HG03064 (cell line): ENCODE measurements around the gene UQCC3.
"Not testable (repeated sequence)": the region's sequence is repeated elsewhere in the genome, so short reads cannot be mapped to it uniquely, and the experiment has no call there.

Experiments
- ATAC-seq: cut with Tn5 transposase; IDR thresholded peaks from one replicate; pipeline ENCODE4 v1.9.1; 2021; ENCODE audit warnings: low read depth; ENCODE audit not compliant: unreplicated experiment

UQCC3 gene

GRCh38 chr11:62665075-62665598 is 6.3 kb upstream of the UQCC3 start, which contains the start of the genes C11orf98 and CSKMT:
TSS of gene C11orf98 (minus strand) at chr11:62665210. CDS start at chr11:62665169, 41 bp downstream.
TSS of gene CSKMT (plus strand) at chr11:62665312. CDS start at chr11:62665880, 568 bp downstream.
- peak; percentile 74 for ATAC-seq

DNA sequence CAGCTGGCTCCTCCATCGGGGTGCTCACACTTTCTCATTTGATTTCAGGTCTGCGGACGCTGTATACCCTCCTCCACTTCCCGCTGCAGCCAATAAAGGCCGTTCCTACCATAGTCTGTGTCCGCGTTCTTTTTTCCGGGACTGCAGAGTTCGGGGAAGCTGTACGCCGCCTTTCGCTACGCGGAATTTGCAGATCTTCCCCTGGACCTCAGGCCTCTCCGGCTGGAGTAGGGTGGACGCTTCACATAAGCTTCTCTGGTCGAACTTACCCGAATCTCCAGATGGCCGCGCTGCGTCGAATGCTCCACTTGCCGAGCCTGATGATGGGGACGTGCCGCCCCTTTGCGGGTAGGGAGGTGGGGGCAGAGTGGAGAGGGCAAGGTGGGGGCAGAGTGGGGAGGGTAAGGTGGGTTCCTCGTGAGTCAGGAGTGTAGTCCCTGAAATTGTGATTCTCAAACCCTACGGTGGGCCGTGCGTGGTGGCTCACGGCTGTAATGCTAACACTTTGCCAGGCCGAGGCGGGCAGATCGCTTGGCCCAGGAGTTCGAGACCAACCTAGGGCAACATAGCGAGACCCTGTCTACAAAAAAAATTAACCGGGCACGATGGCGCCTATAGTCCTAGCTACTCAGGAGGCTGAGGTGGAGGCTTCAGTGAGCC is 5.7 kb upstream of the UQCC3 start:
- no peak for ATAC-seq

DNA sequence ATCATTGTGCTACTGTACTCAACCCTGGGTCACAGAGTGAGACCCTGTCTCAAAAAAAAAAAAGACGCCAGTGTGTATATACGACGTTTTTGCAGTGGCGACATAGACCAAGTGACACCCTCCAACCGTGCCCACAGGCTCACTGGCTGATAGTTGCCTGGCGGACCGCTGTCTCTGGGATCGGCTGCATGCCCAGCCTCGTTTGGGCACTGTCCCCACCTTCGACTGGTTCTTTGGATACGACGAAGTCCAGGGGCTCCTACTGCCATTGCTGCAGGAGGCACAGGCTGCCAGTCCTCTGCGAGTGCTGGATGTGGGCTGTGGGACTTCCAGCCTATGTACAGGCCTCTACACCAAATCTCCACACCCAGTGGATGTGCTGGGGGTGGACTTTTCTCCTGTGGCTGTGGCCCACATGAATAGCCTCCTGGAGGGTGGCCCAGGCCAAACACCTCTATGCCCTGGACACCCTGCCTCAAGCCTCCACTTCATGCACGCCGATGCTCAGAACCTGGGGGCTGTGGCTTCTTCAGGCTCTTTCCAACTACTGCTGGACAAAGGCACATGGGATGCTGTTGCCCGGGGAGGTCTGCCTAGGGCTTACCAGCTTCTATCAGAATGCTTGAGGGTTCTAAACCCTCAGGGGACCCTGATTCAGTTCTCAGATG is 5.1 kb upstream of the UQCC3 start:
- no peak for ATAC-seq

GRCh38 chr11:62667460-62667859 is 4.0 kb upstream of the UQCC3 start:
- no peak for ATAC-seq

DNA sequence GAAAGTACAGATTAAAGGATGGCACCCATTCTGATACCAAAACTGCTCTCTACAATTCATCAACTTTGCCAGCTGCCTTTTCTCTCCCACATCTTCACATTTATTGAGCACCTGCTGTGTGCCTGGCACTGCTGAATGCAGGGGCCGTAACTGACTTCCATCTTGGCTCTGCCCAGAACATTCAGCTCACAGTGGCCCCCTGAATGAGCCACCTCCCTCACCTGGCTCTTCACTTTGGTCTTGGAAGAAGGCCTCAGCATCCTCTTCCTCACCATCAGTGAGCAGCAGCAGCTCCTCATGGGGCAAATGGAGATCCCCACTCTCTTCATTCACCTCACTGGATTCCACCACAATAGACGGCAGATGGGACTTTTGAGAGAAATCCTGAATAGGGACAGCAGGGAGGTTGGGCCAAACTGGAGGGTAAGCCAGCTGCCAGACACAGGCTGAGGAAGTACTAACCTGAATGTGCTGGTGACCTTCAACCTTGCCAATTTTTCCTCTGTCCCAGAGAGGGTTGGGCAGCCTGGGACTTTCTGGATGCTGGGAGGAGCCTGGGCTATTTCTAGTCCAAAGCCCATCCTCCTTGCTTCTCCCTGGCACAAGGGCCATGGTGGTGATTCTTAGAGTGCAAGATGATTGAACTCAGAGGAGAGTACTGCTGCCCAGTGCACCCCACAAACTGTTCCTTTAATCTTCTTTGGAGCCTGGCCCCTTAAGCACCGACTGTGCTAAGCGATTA is 1.9 kb upstream of the UQCC3 start:
- no peak for ATAC-seq

DNA sequence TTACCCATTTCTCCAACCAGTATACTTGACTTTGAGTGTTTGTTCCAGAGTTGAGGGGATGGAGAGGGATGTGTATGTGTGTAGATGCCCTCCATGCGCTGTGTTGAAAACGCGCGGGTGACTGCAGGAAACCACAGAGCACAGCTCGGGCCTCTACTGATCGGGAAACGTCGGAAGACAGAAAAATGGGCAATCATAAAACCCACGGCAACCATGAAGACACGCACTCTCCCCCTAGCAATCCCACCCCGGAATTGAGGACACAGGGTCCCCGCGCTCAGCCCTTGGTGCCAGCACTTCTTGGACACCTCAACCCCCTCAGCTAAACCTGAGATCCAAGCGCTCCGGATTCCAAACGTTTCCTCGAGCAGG is 251 bp upstream of the UQCC3 start:
- ATAC-seq = no peak

- no peak for ATAC-seq
These were observed 1.7 kb downstream of the UQCC3 start for GRCh38 chr11:62673196-62673525.

GRCh38 chr11:62675415-62675814 is 3.9 kb downstream of the UQCC3 start:
- not testable (repeated sequence) for ATAC-seq

DNA sequence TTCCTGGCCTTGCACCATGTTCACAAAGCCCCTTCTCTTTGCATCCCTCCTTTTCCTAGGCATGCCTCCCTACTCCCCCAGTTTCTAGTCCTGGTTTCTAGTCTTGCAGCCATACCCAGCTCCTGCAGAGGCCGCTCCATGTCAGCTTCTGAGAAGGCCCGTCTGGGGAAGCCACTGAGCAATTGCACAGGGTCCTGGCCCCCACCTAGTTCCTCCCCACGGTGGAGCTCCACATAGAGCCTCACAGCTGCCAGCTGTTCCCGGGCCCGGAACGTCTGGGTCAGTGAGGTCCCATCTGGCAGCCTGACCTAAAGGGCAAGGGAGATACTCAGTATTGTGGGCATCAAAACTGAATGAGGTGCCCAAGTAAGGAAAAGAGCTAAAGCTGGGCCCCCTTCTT is 5.2 kb downstream of the UQCC3 start:
- no peak for ATAC-seq

DNA sequence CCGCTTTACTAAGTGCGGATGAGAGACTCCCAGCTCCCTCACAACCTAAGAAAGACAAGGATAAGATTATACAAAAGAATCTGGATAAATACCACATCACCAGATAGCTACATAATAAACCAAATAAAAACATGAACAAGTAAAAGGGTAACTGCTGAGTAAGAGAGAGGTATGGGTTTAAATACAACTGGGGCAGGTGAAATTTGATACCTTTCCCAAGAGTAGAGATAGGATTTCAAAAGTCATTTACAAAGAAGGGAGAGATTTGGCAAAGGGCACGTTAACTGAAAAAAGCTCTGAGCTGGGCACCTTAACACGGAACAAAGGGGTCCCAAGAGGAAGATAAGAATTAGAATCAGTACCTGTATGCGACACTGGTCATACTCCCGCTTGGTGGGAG is 5.7 kb downstream of the UQCC3 start:
- ATAC-seq = no peak

DNA sequence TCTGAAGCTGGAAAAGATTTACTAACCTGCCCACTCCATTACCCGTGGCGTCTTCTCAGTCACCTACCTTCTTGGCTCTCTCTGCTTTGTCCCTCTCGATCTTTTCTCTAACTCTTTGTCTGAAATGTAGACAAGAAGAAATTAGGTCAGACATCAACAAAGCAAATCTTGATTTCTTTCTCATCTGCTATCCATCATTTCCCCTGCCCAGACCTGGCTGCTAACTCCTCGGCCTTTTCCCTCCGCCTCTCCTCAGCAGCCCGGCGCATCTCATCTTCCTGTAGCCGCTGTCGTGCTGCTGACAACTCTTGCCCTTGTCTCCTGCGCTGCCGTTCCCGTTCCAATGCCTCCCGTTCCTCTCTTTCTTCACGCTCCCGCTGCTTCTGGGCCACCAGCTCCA is 6.2 kb downstream of the UQCC3 start:
- ATAC-seq = no peak

GRCh38 chr11:62678433-62678769 is 6.9 kb downstream of the UQCC3 start:
- ATAC-seq = no peak

- peak; percentile 50 for ATAC-seq
These were observed 7.6 kb downstream of the UQCC3 start, which contains the start of gene UBXN1 for GRCh38 chr11:62678770-62679696. TSS of gene UBXN1 (minus strand) at chr11:62679073. CDS start at chr11:62678923, 150 bp downstream.

GRCh38 chr11:62680825-62681240 is 9.4 kb downstream of the UQCC3 start:
- ATAC-seq = no peak

DNA sequence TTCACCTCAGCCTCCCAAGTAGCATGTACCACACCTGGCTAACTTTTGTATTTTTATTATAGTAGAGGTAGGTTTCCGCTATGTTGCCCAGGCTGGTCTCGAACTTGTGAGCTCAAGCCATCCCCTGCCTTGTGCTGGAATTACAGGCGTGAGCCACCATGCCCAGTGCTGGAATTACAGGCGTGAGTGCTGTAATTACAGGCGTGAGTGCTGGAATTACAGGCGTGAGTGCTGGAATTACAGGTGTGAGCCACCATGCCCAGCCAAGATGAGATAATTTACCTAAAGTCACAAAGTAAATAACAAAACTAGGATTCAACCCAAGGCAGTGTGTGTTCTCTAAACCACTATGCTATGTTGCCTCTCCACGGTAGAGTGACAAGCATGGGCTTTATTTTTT is 11.0 kb downstream of the UQCC3 start:
- no peak for ATAC-seq

DNA sequence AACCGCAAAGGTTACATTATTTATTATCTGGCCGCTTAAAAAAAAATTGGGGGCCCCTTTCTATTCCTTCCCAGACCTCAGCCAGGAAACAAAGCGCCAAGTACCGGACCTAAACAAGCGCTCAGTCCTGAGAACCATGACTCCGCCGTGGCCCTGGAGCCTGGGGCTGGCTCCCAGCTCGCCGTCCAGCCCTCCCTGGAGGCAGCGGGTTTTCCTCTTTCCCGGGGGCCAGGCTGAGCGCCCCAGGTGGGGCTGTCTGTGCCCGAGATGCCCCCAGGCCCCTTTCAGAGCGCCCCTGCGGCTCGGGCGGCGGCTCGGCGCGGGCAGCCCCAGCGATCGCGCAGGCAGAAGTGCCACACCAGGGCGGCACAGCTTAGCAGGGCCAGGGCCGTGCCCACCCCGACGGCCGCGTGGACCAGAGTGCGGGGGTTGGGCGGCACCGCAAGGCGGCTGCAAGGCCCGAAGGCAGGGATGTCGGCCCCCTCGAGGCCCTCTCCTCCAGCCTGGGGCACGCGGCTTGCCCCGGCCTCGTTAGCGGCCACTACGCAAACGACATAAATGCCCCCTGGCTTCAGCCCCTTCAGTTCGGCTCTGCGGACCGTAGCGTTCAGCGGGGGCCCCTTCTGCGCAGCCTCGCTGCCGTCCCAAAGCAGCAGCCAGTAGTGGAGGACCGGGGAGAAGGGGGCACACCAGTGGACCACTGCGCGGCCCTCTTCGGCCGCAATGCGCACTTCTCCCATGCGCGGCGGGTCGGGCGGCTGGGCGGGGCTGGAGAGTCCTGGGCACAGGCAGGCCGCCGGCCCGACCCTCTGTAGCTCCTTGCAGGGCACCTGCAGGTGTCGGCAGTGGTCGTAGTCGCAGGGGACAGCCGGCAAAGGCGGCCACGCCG is 16.3 kb downstream of the UQCC3 start:
- no peak for ATAC-seq

GRCh38 chr11:62688491-62688890 is 17.0 kb downstream of the UQCC3 start:
- ATAC-seq = no peak

GRCh38 chr11:62689421-62690183 is 18.1 kb downstream of the UQCC3 start, which contains the start of gene LRRN4CL:
TSS of gene LRRN4CL (minus strand) at chr11:62689530. CDS start at chr11:62688508, 1,022 bp downstream.
- ATAC-seq = no peak

DNA sequence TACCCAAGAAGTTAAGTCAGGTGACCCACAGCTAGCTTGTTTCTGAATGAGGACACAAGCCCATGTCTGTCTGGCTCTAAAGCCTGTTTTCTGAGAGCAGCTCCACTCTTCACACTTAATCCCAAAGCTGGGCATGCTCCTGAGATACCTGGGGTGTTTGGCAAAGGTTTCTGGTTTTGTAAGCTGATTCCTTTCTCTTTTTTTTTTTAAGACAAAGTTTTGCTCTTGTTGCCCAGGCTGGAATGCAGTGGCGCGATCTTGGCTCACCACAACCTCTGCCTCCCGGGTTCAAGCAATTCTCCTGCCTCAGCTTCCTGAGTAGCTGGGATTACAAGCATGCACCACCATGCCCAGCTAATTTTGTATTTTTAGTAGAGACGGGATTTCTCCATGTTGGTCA is 22.2 kb downstream of the UQCC3 start:
- not testable (repeated sequence) for ATAC-seq
